HCT116 (cell line): ENCODE data around the gene PRR12. TPM values are rescaled to one million over a fixed set of nuclear protein-coding genes. Genes with fewer than 3 reads are reported as not detected.

ENCODE experiments used
- ATAC-seq: fragments of 200-7000 bp; cut with Tn5 transposase; 2 replicates; pipeline ENCODE4 v1.9.1; 2020; ENCODE audit warnings: mild to moderate bottlenecking, moderate library complexity
- BruUV-seq: library from RNA; stranded (reverse); fragments of 400-500 nt; replicated peaks from 2 replicates; lab custom pipeline; 2021; lab: Mats Ljungman, UMichigan
- CTCF ChIA-PET: fragments of 300-600 bp; sonication (Branson Sonifier 250); formaldehyde crosslinking; loops from one replicate; lab custom pipeline; 2021; ENCODE audit warnings: antibody characterized with exemption; lab: Charles Lee
- POLR2A ChIA-PET: fragments of 300-600, 350-600 bp; sonication (Branson Sonifier 250); formaldehyde crosslinking; loops from one replicate; lab custom pipeline; 2021; ENCODE audit warnings: antibody characterized with exemption; lab: Charles Lee
- RAD21 ChIA-PET, 2 experiments: fragments of 300-600 bp; sonication (Branson Sonifier 250); formaldehyde crosslinking; loops; one replicate each; lab custom pipeline; 2023; ENCODE audit warnings: low total read pairs in 2 of 2; ENCODE audit not compliant: uncharacterized antibody in 2 of 2, unreplicated experiment in 2 of 2, low non-redundant PET in 1 of 2; lab: Charles Lee
- DNase-seq: peaks from one replicate; pipeline ENCODE4 v3.0.0-alpha.2; 2010; ENCODE audit warnings: low read depth, low spot score
- H2AFZ ChIP-seq: fragments of 200-600 bp; shearing (Covaris generic), sonication (generic); 2 replicates; pipeline ENCODE4 v1.6.1; 2017; ENCODE audit warnings: low read depth, mixed run types, mixed read lengths, antibody characterized with exemption, low read length; ENCODE audit not compliant: poor library complexity, severe bottlenecking
- H3K27ac ChIP-seq: 2 replicates; pipeline ENCODE4 v1.5.1; 2012; ENCODE audit warnings: low read depth, low read length
- H3K27me3 ChIP-seq: fragments of 200-600 bp; sonication (generic); 2 replicates; pipeline ENCODE4 v1.6.1; 2016; ENCODE audit warnings: mixed run types, low read length, mixed read lengths; ENCODE audit not compliant: insufficient read depth
- H3K36me3 ChIP-seq, 2 experiments: fragments of 200-500 bp in 1 of 2; fragments of 200-600 bp in 1 of 2; sonication (Bioruptor generic) in 1 of 2; sonication (generic) in 1 of 2; 2 replicates each; pipeline versions ENCODE4 v1.5.1 to v1.6.1; 2014 to 2016; ENCODE audit warnings: low read length in 2 of 2, inconsistent platforms in 1 of 2, mixed read lengths in 1 of 2, mixed run types in 1 of 2; ENCODE audit not compliant: insufficient read depth in 2 of 2, control insufficient read depth in 1 of 2
- H3K4me1 ChIP-seq, 2 experiments: fragments of 200-600 bp in 1 of 2; sonication (generic) in 1 of 2; 2 replicates each; pipeline versions ENCODE4 v1.5.1 to v1.6.1; 2012 to 2017; ENCODE audit warnings: low read length in 2 of 2, inconsistent platforms in 1 of 2, mild to moderate bottlenecking in 1 of 2, mixed read lengths in 1 of 2, mixed run types in 1 of 2, moderate library complexity in 1 of 2; ENCODE audit not compliant: insufficient read depth in 2 of 2, control insufficient read depth in 1 of 2
- H3K4me2 ChIP-seq: fragments of 200-600 bp; sonication (generic); 2 replicates; pipeline ENCODE4 v1.6.1; 2017; ENCODE audit warnings: mixed run types, low read length, mixed read lengths
- H3K4me3 ChIP-seq, 2 experiments: fragments of 200-600 bp in 1 of 2; sonication (generic) in 1 of 2; replicated peaks in 1 of 2; 2 replicates each; pipeline ENCODE4 v1.5.1; 2011 to 2016; ENCODE audit warnings: low read length in 2 of 2, control low read depth in 1 of 2, low read depth in 1 of 2, mild to moderate bottlenecking in 1 of 2, mixed read lengths in 1 of 2, mixed run types in 1 of 2
- H3K79me2 ChIP-seq: fragments of 200-600 bp; sonication (generic); 2 replicates; pipeline ENCODE4 v1.6.1; 2017; ENCODE audit warnings: mild to moderate bottlenecking, mixed run types, low read length, moderate library complexity, mixed read lengths; ENCODE audit not compliant: insufficient read depth
- H3K9ac ChIP-seq: fragments of 200-600 bp; sonication (generic); 2 replicates; pipeline ENCODE4 v1.6.1; 2016; ENCODE audit warnings: low read length, mixed read lengths
- H3K9me2 ChIP-seq: fragments of 200-600 bp; sonication (generic), shearing (Covaris generic); 2 replicates; pipeline ENCODE4 v1.6.1; 2017; ENCODE audit warnings: mixed run types, mild to moderate bottlenecking, moderate library complexity; ENCODE audit not compliant: insufficient read depth
- H3K9me3 ChIP-seq, 2 experiments: fragments of 200-500 bp in 1 of 2; fragments of 200-600 bp in 1 of 2; sonication (Bioruptor generic) in 1 of 2; sonication (generic) in 1 of 2; 2 replicates each; pipeline ENCODE4 v1.6.1; 2014 to 2017; ENCODE audit warnings: low read length in 2 of 2, mixed read lengths in 2 of 2, inconsistent platforms in 1 of 2, low read depth in 1 of 2, mild to moderate bottlenecking in 1 of 2, mixed run types in 1 of 2, moderate library complexity in 1 of 2; ENCODE audit not compliant: control insufficient read depth in 1 of 2, insufficient read depth in 1 of 2
- H4K20me1 ChIP-seq: fragments of 200-600 bp; sonication (generic), shearing (Covaris generic); 2 replicates; pipeline ENCODE4 v1.6.1; 2017; ENCODE audit warnings: mixed run types, mild to moderate bottlenecking, moderate library complexity; ENCODE audit not compliant: insufficient read depth
- CBX3 ChIP-seq: IDR thresholded peaks from 2 replicates; pipeline ENCODE4 v1.6.1; 2012; ENCODE audit warnings: low read depth
- CEBPB ChIP-seq: IDR thresholded peaks from 2 replicates; pipeline ENCODE4 v1.6.1; 2012; ENCODE audit warnings: low read depth
- POLR2A ChIP-seq: IDR thresholded peaks from 2 replicates; pipeline ENCODE4 v1.7.0; 2011; ENCODE audit warnings: borderline replicate concordance; ENCODE audit not compliant: insufficient read depth, insufficient read length; ENCODE audit errors: extremely low read depth
- POLR2AphosphoS5 ChIP-seq: IDR thresholded peaks from 2 replicates; pipeline ENCODE4 v1.6.1; 2011; ENCODE audit warnings: mild to moderate bottlenecking, low read depth, low read length, moderate library complexity
- SIN3A ChIP-seq: IDR thresholded peaks from 2 replicates; pipeline ENCODE4 v1.6.1; 2012; ENCODE audit warnings: low read depth
- SRF ChIP-seq: IDR thresholded peaks from 2 replicates; pipeline ENCODE4 v1.6.1; 2012; ENCODE audit warnings: low read depth
- YY1 ChIP-seq: IDR thresholded peaks from 2 replicates; pipeline ENCODE4 v1.6.1; 2011; ENCODE audit warnings: low read length, low read depth, moderate library complexity, mild to moderate bottlenecking; ENCODE audit not compliant: insufficient replicate concordance; ENCODE audit errors: extremely low read depth
- ZFX ChIP-seq: fragments of 450-650 bp; IDR thresholded peaks from 2 replicates; pipeline ENCODE4 v1.6.1; 2017
- intact Hi-C: fragments of 100-400 bp; cut with micrococcal nuclease; formaldehyde crosslinking; loops from 2 replicates; pipeline ENCODE4 v1.10.0; 2022
- total RNA-seq: library from RNA; stranded (reverse); gene quantifications from one replicate; pipeline ENCODE4 v1.2.1, GENCODE V29; 2021; ENCODE audit not compliant: unreplicated experiment
- TF ChIP-seq, protein P1 (sequence below), 3 experiments: fragments of 200-600 bp in 1 of 3; sonication (generic) in 1 of 3; IDR thresholded peaks in 2 of 3; conservative IDR thresholded peaks in 1 of 3; 2 replicates each; pipeline ENCODE4 v1.5.1; 2012 to 2017; ENCODE audit warnings: low read depth in 2 of 3, low read length in 2 of 3, antibody characterized with exemption in 1 of 3, borderline replicate concordance in 1 of 3, control low read depth in 1 of 3, mild to moderate bottlenecking in 1 of 3, mixed read lengths in 1 of 3, mixed run types in 1 of 3, moderate library complexity in 1 of 3; ENCODE audit not compliant: insufficient read depth in 1 of 3
- TF ChIP-seq, protein P2 (sequence below): IDR thresholded peaks from 2 replicates; pipeline ENCODE4 v1.6.1; 2012

Gene PRR12
- total RNA-seq, 1 experiment from 2014 or later, result 26.9 TPM

DNA sequence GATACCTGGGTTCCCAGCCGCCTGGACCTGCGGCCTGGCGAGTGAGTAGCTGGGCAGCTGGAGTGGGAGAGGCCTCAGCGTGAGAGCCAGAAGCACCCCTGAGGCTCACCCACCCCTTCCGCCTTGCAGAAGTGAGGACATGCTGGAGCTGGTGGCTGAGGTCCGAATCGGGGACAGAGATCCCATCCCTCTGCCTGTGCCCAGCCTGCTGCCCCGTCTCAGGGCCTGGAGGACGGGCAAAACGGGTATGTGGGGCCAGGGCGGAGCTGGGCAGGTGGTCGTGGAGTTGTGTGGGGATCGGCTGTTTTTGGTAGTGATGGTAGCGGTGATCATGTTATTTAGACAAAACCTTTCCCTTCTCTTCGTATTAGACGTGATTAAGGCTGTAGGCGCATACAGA lies 55.6 kb downstream of the PRR12 start:
- Histone ChIP-seq H3K4me3 (no peak overlapping the region), H3K4me1 (peaks cover 6 to 12% of the 10 kb centered on the region in 2 experiments), H4K20me1 (no peaks in the 10 kb centered on the region), H3K27ac (no peak overlapping the region), H3K27me3 (no peaks in the 10 kb centered on the region), H3K9me3 (no peaks in the 10 kb centered on the region), H3K9me2 (no peaks in the 10 kb centered on the region), H3K79me2 (peaks cover 76% of the 10 kb centered on the region), H3K4me2 (no peak overlapping the region), H3K36me3 (peaks cover 23 to 32% of the 10 kb centered on the region in 2 experiments; a peak in 3 of 4 replicates), H3K9ac (no peak overlapping the region), H2AFZ (no peak overlapping the region)
- POLR2A ChIA-PET, result interaction anchor here (1.6 kb wide), 1 partner anchor 30 kb away, joined by 3 read pairs; no protein-coding TSS in a partner anchor
- intact Hi-C loops, result no loop called here
- DNase-seq (no peak), ATAC-seq (no peak)
- TF ChIP-seq POLR2AphosphoS5 (no peak), YY1 (no peak), CBX3 (no peak), CEBPB (no peak), ZFX (no peak), SRF (no peak), SIN3A (no peak), POLR2A (no peak)
- TF ChIP-seq, protein P1, sequence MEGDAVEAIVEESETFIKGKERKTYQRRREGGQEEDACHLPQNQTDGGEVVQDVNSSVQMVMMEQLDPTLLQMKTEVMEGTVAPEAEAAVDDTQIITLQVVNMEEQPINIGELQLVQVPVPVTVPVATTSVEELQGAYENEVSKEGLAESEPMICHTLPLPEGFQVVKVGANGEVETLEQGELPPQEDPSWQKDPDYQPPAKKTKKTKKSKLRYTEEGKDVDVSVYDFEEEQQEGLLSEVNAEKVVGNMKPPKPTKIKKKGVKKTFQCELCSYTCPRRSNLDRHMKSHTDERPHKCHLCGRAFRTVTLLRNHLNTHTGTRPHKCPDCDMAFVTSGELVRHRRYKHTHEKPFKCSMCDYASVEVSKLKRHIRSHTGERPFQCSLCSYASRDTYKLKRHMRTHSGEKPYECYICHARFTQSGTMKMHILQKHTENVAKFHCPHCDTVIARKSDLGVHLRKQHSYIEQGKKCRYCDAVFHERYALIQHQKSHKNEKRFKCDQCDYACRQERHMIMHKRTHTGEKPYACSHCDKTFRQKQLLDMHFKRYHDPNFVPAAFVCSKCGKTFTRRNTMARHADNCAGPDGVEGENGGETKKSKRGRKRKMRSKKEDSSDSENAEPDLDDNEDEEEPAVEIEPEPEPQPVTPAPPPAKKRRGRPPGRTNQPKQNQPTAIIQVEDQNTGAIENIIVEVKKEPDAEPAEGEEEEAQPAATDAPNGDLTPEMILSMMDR (IDR thresholded peaks at IDR 0.05 in 2 of 3, conservative IDR thresholded peaks at IDR 0.05 in 1 of 3; ENCODE audit: borderline replicate concordance in 1 of 3, insufficient read depth in 1 of 3, low read depth in 2 of 3, low read length in 2 of 3), result no peak
- TF ChIP-seq, protein P2, sequence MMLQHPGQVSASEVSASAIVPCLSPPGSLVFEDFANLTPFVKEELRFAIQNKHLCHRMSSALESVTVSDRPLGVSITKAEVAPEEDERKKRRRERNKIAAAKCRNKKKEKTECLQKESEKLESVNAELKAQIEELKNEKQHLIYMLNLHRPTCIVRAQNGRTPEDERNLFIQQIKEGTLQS, result no peak
- RAD21 ChIA-PET, result no interaction called here
- BruUV-seq, result no TSS peak
- CTCF ChIA-PET, result no interaction called here
